Kidney (tissue), 14 donors: Measurements from ENCODE around the gene ANXA1. TPM values are rescaled to one million over a fixed set of nuclear protein-coding genes. Genes with fewer than 3 reads are reported as not detected.

ENCODE experiments used
- DNase-seq, 5 donors: peaks; one replicate each; pipeline ENCODE4 v3.0.0-alpha.2; 2013 to 2020
- FAIRE-seq: peaks from 2 replicates; lab custom pipeline; 2012; peaks lifted over from hg19 to GRCh38; lab: Jason Lieb, UNC
- H3K27ac ChIP-seq, 2 donors: one replicate each; pipeline ENCODE4 v1.7.0; 2013; ENCODE audit warnings: low read depth in 2 of 2, low read length in 2 of 2, inconsistent platforms in 1 of 2
- H3K27me3 ChIP-seq: one replicate; pipeline ENCODE4 v1.7.1; 2013; ENCODE audit warnings: low read length, inconsistent platforms; ENCODE audit not compliant: control insufficient read depth, insufficient read depth
- H3K36me3 ChIP-seq, 3 donors: one replicate each; pipeline versions ENCODE4 v1.7.0 to v1.7.1; 2013; ENCODE audit warnings: low read length in 3 of 3, control low read depth in 1 of 3, inconsistent platforms in 1 of 3; ENCODE audit not compliant: insufficient read depth in 3 of 3, control insufficient read depth in 2 of 3
- H3K4me1 ChIP-seq, 3 donors: one replicate each; pipeline versions ENCODE4 v1.7.0 to v1.7.1; 2013; ENCODE audit warnings: low read length in 3 of 3, inconsistent platforms in 1 of 3, low read depth in 1 of 3; ENCODE audit not compliant: control insufficient read depth in 2 of 3, insufficient read depth in 2 of 3
- H3K4me3 ChIP-seq, 3 donors: one replicate each; pipeline versions ENCODE4 v1.7.0 to v1.8.1; 2013; ENCODE audit warnings: low read length in 3 of 3, control low read depth in 1 of 3, inconsistent platforms in 1 of 3
- H3K9ac ChIP-seq, 3 donors: one replicate each; pipeline versions ENCODE4 v1.7.0 to v1.7.1; 2013; ENCODE audit warnings: low read length in 3 of 3, control low read depth in 1 of 3, inconsistent platforms in 1 of 3
- H3K9me3 ChIP-seq, 3 donors: one replicate each; pipeline versions ENCODE4 v1.7.0 to v1.7.1; 2013; ENCODE audit warnings: low read length in 3 of 3, control low read depth in 1 of 3, inconsistent platforms in 1 of 3; ENCODE audit not compliant: control insufficient read depth in 2 of 3, insufficient read depth in 1 of 3
- CTCF ChIP-seq: IDR thresholded peaks from 3 replicates; pipeline ENCODE4 v1.5.1; 2012; ENCODE audit warnings: mild to moderate bottlenecking, moderate library complexity, borderline replicate concordance; ENCODE audit not compliant: insufficient read depth; ENCODE audit errors: extremely low read depth
- intact Hi-C: fragments of 100-400 bp; cut with DNase I; formaldehyde crosslinking; loops from one replicate; pipeline ENCODE4 v1.11.1; 2022
- polyA plus RNA-seq: library from polyadenylated mRNA; stranded (reverse); fragments of 350-450 nt; fragmentation: Illumina TruSeq; extraction: RNeasy Lipid Tissue Mini Kit (QIAGEN cat#74804); gene quantifications from one replicate; pipeline ENCODE4 v1.2.3, GENCODE V29; 2014; ENCODE audit warnings: low read depth, low replicate concordance; ENCODE audit not compliant: insufficient read depth
- total RNA-seq: library from RNA; stranded (reverse); fragmentation: NEBNext Ultra II Directional; extraction: Animal tissue kit (Norgen Biotek cat#: 25700); gene quantifications from one replicate; pipeline ENCODE4 v1.2.1, GENCODE V29; 2021
- donor health status: control.
- donor health status: control.
- donor health status: control.
- donor health status: control.
- donor health status: control.
- donor health status: DM: yes; HTN: yes; CAD: no.
- donor health status: Normal renal cell carcinoma (clear cell type).

ANXA1 gene
- total and polyA plus RNA-seq, 2 donors from 2014 or later, result 65.2 to 250 TPM

- no peak for TF ChIP-seq CTCF
- no peaks in the 10 kb centered on the region for H3K4me1 ChIP-seq
Observed at GRCh38 chr9:73199448-73199847, 47.8 kb downstream of the ANXA1 start.

DNA sequence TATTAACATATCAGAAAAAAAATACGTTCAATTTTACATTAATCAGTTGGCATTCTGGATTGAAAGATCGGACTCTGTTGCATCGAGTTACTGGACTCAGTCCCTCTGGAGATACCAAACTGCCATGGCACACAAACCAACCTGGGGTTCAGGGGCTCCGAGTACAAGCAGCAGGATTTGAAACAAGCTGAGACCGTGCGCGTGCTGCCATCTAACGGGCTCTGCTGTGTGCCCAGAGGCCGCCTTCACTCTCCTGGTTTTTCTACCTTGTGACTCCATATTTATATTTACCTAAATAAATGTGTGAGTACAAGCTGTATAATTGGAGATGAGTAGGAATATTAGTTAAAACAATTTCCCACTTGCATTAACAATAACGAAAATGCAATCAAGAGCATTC, 48.2 kb downstream of the ANXA1 start:
- intact Hi-C loops, result no loop called here
- DNase-seq (peak in 2 of 5 donors; percentile 14 to 15), FAIRE-seq (no peak)
- Histone ChIP-seq H3K4me1 (no peaks in the 10 kb centered on the region), H3K9ac (no peak overlapping the region), H3K4me3 (no peak overlapping the region), H3K27ac (no peak overlapping the region), H3K36me3 (no peaks in the 10 kb centered on the region), H3K9me3 (no peaks in the 10 kb centered on the region), H3K27me3 (no peaks in the 10 kb centered on the region)
- peak; percentile 4 for TF ChIP-seq CTCF

More at GRCh38 chr9:73199448-73199847, 47.8 kb downstream of the ANXA1 start:
- no peak overlapping the region for H3K9ac ChIP-seq
- FAIRE-seq (no peak), DNase-seq (no peak)
- H3K4me3 ChIP-seq, result no peak overlapping the region
- no peak overlapping the region for H3K27ac ChIP-seq
- H3K36me3 ChIP-seq, result no peaks in the 10 kb centered on the region
- H3K9me3 ChIP-seq, result no peaks in the 10 kb centered on the region
- H3K27me3 ChIP-seq, result no peaks in the 10 kb centered on the region
- intact Hi-C loops, result no loop called here

GRCh38 chr9:73200694-73201452, 49.2 kb downstream of the ANXA1 start:
- FAIRE-seq (peak; percentile 59), DNase-seq (peak in 2 of 5 donors; percentile 45 to 47)
- Histone ChIP-seq H3K4me1 (no peaks in the 10 kb centered on the region), H3K9me3 (no peaks in the 10 kb centered on the region), H3K27ac (no peak overlapping the region), H3K4me3 (no peak overlapping the region), H3K36me3 (no peaks in the 10 kb centered on the region), H3K9ac (no peak overlapping the region), H3K27me3 (no peaks in the 10 kb centered on the region)
- peak; percentile 38 for TF ChIP-seq CTCF
- intact Hi-C loops, result no loop called here
